Neural progenitor cell (in vitro differentiated cells): ENCODE data around the gene CD200. TPM values are rescaled to one million over a fixed set of nuclear protein-coding genes. Genes with fewer than 3 reads are reported as not detected.

ENCODE experiments used
- DNase-seq: peaks from one replicate; pipeline ENCODE4 v3.0.0-alpha.2; 2016; ENCODE audit warnings: low spot score
- H2AFZ ChIP-seq: fragments of 200-600 bp; sonication (generic); replicated peaks from 2 replicates; pipeline ENCODE4 v1.6.1; 2016; ENCODE audit warnings: antibody characterized with exemption
- H3F3A ChIP-seq: fragments of 200-600 bp; sonication (generic); 2 replicates; pipeline ENCODE4 v1.6.1; 2016; ENCODE audit warnings: antibody characterized with exemption, low read depth
- H3K27ac ChIP-seq: fragments of 200-600 bp; sonication (generic); 2 replicates; pipeline ENCODE4 v1.5.1; 2016; ENCODE audit warnings: mild to moderate bottlenecking
- H3K27me3 ChIP-seq: fragments of 200-600 bp; sonication (generic); 2 replicates; pipeline ENCODE4 v1.6.1; 2016; ENCODE audit warnings: mild to moderate bottlenecking, moderate library complexity
- H3K36me3 ChIP-seq: fragments of 200-600 bp; sonication (generic); 2 replicates; pipeline ENCODE4 v1.5.1; 2016
- H3K4me1 ChIP-seq: fragments of 200-600 bp; sonication (generic); 2 replicates; pipeline ENCODE4 v1.6.1; 2016; ENCODE audit warnings: mixed run types
- H3K4me2 ChIP-seq: fragments of 200-600 bp; sonication (generic); 2 replicates; pipeline ENCODE4 v1.6.1; 2016
- H3K4me3 ChIP-seq: fragments of 200-600 bp; sonication (generic); 2 replicates; pipeline ENCODE4 v1.5.1; 2016
- H3K79me2 ChIP-seq: fragments of 200-600 bp; sonication (generic); 2 replicates; pipeline ENCODE4 v1.6.1; 2016; ENCODE audit warnings: low read depth
- H3K9ac ChIP-seq: fragments of 200-600 bp; sonication (generic); 2 replicates; pipeline ENCODE4 v1.6.1; 2016
- H3K9me3 ChIP-seq: fragments of 200-600 bp; sonication (generic); 2 replicates; pipeline ENCODE4 v1.5.1; 2016; ENCODE audit warnings: low read depth
- H4K20me1 ChIP-seq: fragments of 200-600 bp; sonication (generic); 2 replicates; pipeline ENCODE4 v1.6.1; 2016; ENCODE audit warnings: low read depth
- H3K27ac Mint-ChIP-seq: 3 replicates; pipeline ENCODE4 v1.8.0; 2021; ENCODE audit warnings: mixed read lengths
- H3K27me3 Mint-ChIP-seq: 2 replicates; pipeline ENCODE4 v1.8.0; 2022; ENCODE audit warnings: low read depth, mild to moderate bottlenecking, inconsistent platforms, moderate library complexity, mixed read lengths; ENCODE audit not compliant: insufficient read depth
- H3K36me3 Mint-ChIP-seq: 3 replicates; pipeline ENCODE4 v1.8.0; 2021; ENCODE audit warnings: mixed read lengths
- H3K4me1 Mint-ChIP-seq: 3 replicates; pipeline ENCODE4 v1.8.0; 2021; ENCODE audit warnings: mixed read lengths
- H3K4me3 Mint-ChIP-seq: 3 replicates; pipeline ENCODE4 v1.8.0; 2021; ENCODE audit warnings: mild to moderate bottlenecking, moderate library complexity, mixed read lengths
- H3K9me3 Mint-ChIP-seq: 3 replicates; pipeline ENCODE4 v1.8.0; 2020; ENCODE audit warnings: mixed read lengths
- EZH2 ChIP-seq: fragments of 200-600 bp; sonication (generic); IDR thresholded peaks from 2 replicates; pipeline ENCODE4 v1.6.1; 2017; ENCODE audit warnings: antibody characterized with exemption, mild to moderate bottlenecking, moderate library complexity
- EZH2phosphoT487 ChIP-seq: fragments of 200-600 bp; sonication (generic); IDR thresholded peaks from 2 replicates; pipeline ENCODE4 v1.6.1; 2017; ENCODE audit warnings: antibody characterized with exemption
- total RNA-seq: library from RNA; depleted of rRNA; stranded (reverse); fragments of >200 nt; gene quantifications from 2 replicates; pipeline ENCODE4 v1.2.3, GENCODE V29; 2015; ENCODE audit warnings: low replicate concordance
- TF ChIP-seq, protein P1 (sequence below): fragments of 200-600 bp; sonication (generic); IDR thresholded peaks from 2 replicates; pipeline ENCODE4 v1.5.1; 2017; ENCODE audit warnings: antibody characterized with exemption, mild to moderate bottlenecking

CD200 gene
- total RNA-seq, 1 donor from 2014 or later: 48.4 TPM

DNA sequence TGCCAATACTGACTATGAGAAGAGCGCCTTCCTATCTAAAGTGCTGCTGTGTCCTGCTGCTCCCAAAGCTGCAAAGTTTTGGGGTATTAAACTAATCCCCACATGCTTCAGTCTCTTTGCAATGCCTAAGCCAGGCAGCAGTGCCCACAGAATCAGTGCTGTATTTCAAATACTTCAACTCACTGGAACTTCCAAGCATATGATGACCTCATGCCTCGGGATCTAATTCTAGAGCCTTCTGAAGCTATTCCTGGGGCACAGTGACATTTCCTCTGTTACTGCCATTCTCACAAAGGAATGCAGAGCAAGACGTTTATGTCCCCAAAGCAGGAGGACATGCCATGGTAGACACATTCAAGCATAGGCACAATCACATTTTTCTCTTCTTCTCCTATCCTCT, 78.5 kb downstream of the CD200 start:
- no peak overlapping the region for H3K9ac ChIP-seq
- Mint-ChIP-seq H3K36me3 (no peaks in the 10 kb centered on the region), H3K4me3 (no peak overlapping the region), H3K27ac (no peak overlapping the region), H3K27me3 (peaks cover 2% of the 10 kb centered on the region), H3K9me3 (no peaks in the 10 kb centered on the region), H3K4me1 (peaks cover 3% of the 10 kb centered on the region)
- H3K79me2 ChIP-seq: no peaks in the 10 kb centered on the region
- H3K9me3 ChIP-seq: no peaks in the 10 kb centered on the region
- no peaks in the 10 kb centered on the region for H3K27me3 ChIP-seq
- H3K4me2 ChIP-seq: no peak overlapping the region
- no peaks in the 10 kb centered on the region for H3K36me3 ChIP-seq
- H4K20me1 ChIP-seq: no peaks in the 10 kb centered on the region
- no peak for DNase-seq
- no peak overlapping the region for H2AFZ ChIP-seq
- H3K4me3 ChIP-seq: no peak overlapping the region
- TF ChIP-seq EZH2: no peak
- no peak for TF ChIP-seq EZH2phosphoT487
- TF ChIP-seq, protein P1, sequence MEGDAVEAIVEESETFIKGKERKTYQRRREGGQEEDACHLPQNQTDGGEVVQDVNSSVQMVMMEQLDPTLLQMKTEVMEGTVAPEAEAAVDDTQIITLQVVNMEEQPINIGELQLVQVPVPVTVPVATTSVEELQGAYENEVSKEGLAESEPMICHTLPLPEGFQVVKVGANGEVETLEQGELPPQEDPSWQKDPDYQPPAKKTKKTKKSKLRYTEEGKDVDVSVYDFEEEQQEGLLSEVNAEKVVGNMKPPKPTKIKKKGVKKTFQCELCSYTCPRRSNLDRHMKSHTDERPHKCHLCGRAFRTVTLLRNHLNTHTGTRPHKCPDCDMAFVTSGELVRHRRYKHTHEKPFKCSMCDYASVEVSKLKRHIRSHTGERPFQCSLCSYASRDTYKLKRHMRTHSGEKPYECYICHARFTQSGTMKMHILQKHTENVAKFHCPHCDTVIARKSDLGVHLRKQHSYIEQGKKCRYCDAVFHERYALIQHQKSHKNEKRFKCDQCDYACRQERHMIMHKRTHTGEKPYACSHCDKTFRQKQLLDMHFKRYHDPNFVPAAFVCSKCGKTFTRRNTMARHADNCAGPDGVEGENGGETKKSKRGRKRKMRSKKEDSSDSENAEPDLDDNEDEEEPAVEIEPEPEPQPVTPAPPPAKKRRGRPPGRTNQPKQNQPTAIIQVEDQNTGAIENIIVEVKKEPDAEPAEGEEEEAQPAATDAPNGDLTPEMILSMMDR: no peak
- H3K4me1 ChIP-seq: peaks cover 6% of the 10 kb centered on the region
- H3K27ac ChIP-seq: no peak overlapping the region
- no peaks in the 10 kb centered on the region for H3F3A ChIP-seq

Other genes with a start within 250 kb of the CD200 start
- gene C3orf52, start 246.8 kb upstream of the CD200 start, total RNA-seq: 2.4 and 4.9 TPM in 2 replicates
- gene GCSAM, start 199.9 kb upstream of the CD200 start, total RNA-seq: not detected in 2 replicates
- gene SLC9C1, start 38.9 kb upstream of the CD200 start, total RNA-seq: 0.31 and 1.3 TPM in 2 replicates
- gene BTLA, start 166.3 kb downstream of the CD200 start, total RNA-seq: 3.9 TPM in 1 of 2 replicates, not detected in the other
- 32.1 and 55.8 TPM in 2 replicates for gene ATG3, start 228.8 kb downstream of the CD200 start, total RNA-seq
- gene SLC35A5, start 228.9 kb downstream of the CD200 start, total RNA-seq: 35.9 and 59.7 TPM in 2 replicates